ENCODE measurements around the gene RPLP2.
A peak's percentile ranks its signal among the peaks of the same experiment; 100 is the strongest.

The RPLP2 gene

GRCh38 chr11:839280-839623 is 29.5 kb downstream of the RPLP2 start:
- DNase-seq (ENCODE audit: insufficient read length, low spot score) (no peak), FAIRE-seq (no peak)
- TF ChIP-seq POLR2AphosphoS5 (IDR thresholded peaks at IDR 0.05; ENCODE audit: low read depth, low read length) (peak; percentile 51; the same call in 1 of the 2 replicates), SPI1 (IDR thresholded peaks at IDR 0.05; ENCODE audit: low read depth, low read length) (no peak), TAF1 (IDR thresholded peaks at IDR 0.05; ENCODE audit: low read depth, low read length) (no peak)

GRCh38 chr11:839875-840617 is 30.3 kb downstream of the RPLP2 start:
- DNase-seq (ENCODE audit: insufficient read length, low spot score) (no peak), FAIRE-seq (no peak)
- TF ChIP-seq POLR2AphosphoS5 (IDR thresholded peaks at IDR 0.05; ENCODE audit: low read depth, low read length) (no peak), SPI1 (IDR thresholded peaks at IDR 0.05; ENCODE audit: low read depth, low read length) (no peak), POU2F2 (IDR thresholded peaks at IDR 0.05; ENCODE audit: low read depth, low read length) (no peak), TAF1 (IDR thresholded peaks at IDR 0.05; ENCODE audit: low read depth, low read length) (no peak), POLR2A (IDR thresholded peaks at IDR 0.05; ENCODE audit: low read depth, low read length) (no peak), PAX5 (IDR thresholded peaks at IDR 0.05; ENCODE audit: insufficient read depth, low read length, severe bottlenecking) (no peak)

GRCh38 chr11:841981-842369 is 32.2 kb downstream of the RPLP2 start:
- TF ChIP-seq PAX5 (IDR thresholded peaks at IDR 0.05; ENCODE audit: insufficient read depth, low read length, severe bottlenecking) (no peak), TAF1 (IDR thresholded peaks at IDR 0.05; ENCODE audit: low read depth, low read length) (no peak), SPI1 (IDR thresholded peaks at IDR 0.05; ENCODE audit: low read depth, low read length) (no peak), POLR2AphosphoS5 (IDR thresholded peaks at IDR 0.05; ENCODE audit: low read depth, low read length) (no peak), POLR2A (IDR thresholded peaks at IDR 0.05; ENCODE audit: low read depth, low read length) (no peak), POU2F2 (IDR thresholded peaks at IDR 0.05; ENCODE audit: low read depth, low read length) (no peak)
- DNase-seq (ENCODE audit: insufficient read length, low spot score) = no peak
- no peak for FAIRE-seq

- TF ChIP-seq POLR2AphosphoS5 (IDR thresholded peaks at IDR 0.05; ENCODE audit: low read depth, low read length) (peak; percentile 98), POU2F2 (IDR thresholded peaks at IDR 0.05; ENCODE audit: low read depth, low read length) (peak; percentile 85), POLR2A (IDR thresholded peaks at IDR 0.05; ENCODE audit: low read depth, low read length) (peak; percentile 99), TAF1 (IDR thresholded peaks at IDR 0.05; ENCODE audit: low read depth, low read length) (peak; percentile 93), SPI1 (IDR thresholded peaks at IDR 0.05; ENCODE audit: low read depth, low read length) (no peak)
- FAIRE-seq = peak; percentile 99
- peak; percentile 98 for DNase-seq (ENCODE audit: insufficient read length, low spot score)
Observed at GRCh38 chr11:842370-843002, 32.7 kb downstream of the RPLP2 start, which contains the start of the genes POLR2L and TSPAN4. POLR2L (minus strand) TSS chr11:842529; CDS start chr11:842508, 21 bp downstream. TSPAN4 (plus strand) TSS chr11:842852; CDS start chr11:850305, 7,453 bp downstream.

- no peak for DNase-seq (ENCODE audit: insufficient read length, low spot score)
- no peak for FAIRE-seq
- TF ChIP-seq SPI1 (IDR thresholded peaks at IDR 0.05; ENCODE audit: low read depth, low read length) = no peak
- TF ChIP-seq PAX5 (IDR thresholded peaks at IDR 0.05; ENCODE audit: insufficient read depth, low read length, severe bottlenecking) = no peak
- TF ChIP-seq POLR2AphosphoS5 (IDR thresholded peaks at IDR 0.05; ENCODE audit: low read depth, low read length) = no peak
- TF ChIP-seq POLR2A (IDR thresholded peaks at IDR 0.05; ENCODE audit: low read depth, low read length) = no peak
- TF ChIP-seq POU2F2 (IDR thresholded peaks at IDR 0.05; ENCODE audit: low read depth, low read length) = no peak
- no peak for TF ChIP-seq TAF1 (IDR thresholded peaks at IDR 0.05; ENCODE audit: low read depth, low read length)
Observed at GRCh38 chr11:843086-843734, 33.4 kb downstream of the RPLP2 start.

GRCh38 chr11:843818-844692 is 34.3 kb downstream of the RPLP2 start:
- DNase-seq (ENCODE audit: insufficient read length, low spot score) (no peak), FAIRE-seq (peak; percentile 54)
- TF ChIP-seq SPI1 (IDR thresholded peaks at IDR 0.05; ENCODE audit: low read depth, low read length) = no peak
- TF ChIP-seq POU2F2 (IDR thresholded peaks at IDR 0.05; ENCODE audit: low read depth, low read length) = no peak
- no peak for TF ChIP-seq POLR2A (IDR thresholded peaks at IDR 0.05; ENCODE audit: low read depth, low read length)
- TF ChIP-seq POLR2AphosphoS5 (IDR thresholded peaks at IDR 0.05; ENCODE audit: low read depth, low read length) = no peak
- TF ChIP-seq PAX5 (IDR thresholded peaks at IDR 0.05; ENCODE audit: insufficient read depth, low read length, severe bottlenecking) = no peak
- TF ChIP-seq TAF1 (IDR thresholded peaks at IDR 0.05; ENCODE audit: low read depth, low read length) = no peak

- DNase-seq (ENCODE audit: insufficient read length, low spot score) (no peak), FAIRE-seq (no peak)
- TF ChIP-seq TAF1 (IDR thresholded peaks at IDR 0.05; ENCODE audit: low read depth, low read length) (no peak), PAX5 (IDR thresholded peaks at IDR 0.05; ENCODE audit: insufficient read depth, low read length, severe bottlenecking) (no peak), POLR2A (IDR thresholded peaks at IDR 0.05; ENCODE audit: low read depth, low read length) (no peak), SPI1 (IDR thresholded peaks at IDR 0.05; ENCODE audit: low read depth, low read length) (no peak), POU2F2 (IDR thresholded peaks at IDR 0.05; ENCODE audit: low read depth, low read length) (no peak), POLR2AphosphoS5 (IDR thresholded peaks at IDR 0.05; ENCODE audit: low read depth, low read length) (no peak)
Observed at GRCh38 chr11:844693-845644, 35.2 kb downstream of the RPLP2 start.

Data from GM12891 (cell line).